Fibroblast of skin of scalp (primary cell): ENCODE measurements around the gene RGPD4.

Source experiments
- DNase-seq: peaks from one replicate; pipeline ENCODE4 v3.0.0-alpha.2; 2013

Gene RGPD4

DNA sequence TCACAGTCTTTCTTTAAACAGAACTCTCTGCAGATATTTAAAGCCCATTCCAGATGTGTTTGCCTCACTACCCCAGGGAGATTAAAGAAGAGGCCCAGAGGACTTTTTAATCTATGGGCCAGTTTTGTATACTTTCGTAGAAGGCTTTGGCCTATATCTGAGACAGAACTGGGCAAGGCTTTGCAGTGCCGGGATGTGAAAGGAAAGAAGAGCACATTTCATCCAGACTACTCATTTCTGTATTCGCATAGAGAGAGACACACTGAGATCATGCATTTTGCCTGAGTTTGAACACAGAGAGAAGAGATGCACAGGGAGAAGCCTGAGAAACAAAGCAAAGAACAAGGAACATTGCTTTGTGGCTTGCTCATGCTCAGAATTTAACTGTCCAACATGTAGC is 104.7 kb downstream of the RGPD4 start:
- peak; percentile 12 for DNase-seq

DNA sequence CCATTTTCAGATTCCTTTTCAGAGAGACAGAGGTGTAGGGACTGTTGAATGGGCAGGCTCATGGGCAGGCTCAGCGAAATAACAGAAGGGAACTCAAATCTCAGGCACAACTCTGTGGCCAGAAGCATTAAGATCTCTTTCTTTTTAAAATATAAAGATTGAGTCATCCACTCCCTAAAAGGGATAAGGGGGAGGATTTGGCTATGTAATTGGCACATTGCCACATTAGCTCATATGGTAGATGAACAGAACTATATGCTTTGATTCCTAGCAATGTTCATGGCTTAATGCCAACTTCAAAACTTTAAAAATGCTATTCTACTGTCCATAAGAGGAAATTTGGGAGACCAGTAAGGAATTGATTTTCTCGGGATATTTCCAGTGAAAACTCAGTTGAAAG is 105.8 kb downstream of the RGPD4 start:
- peak; percentile 89 for DNase-seq

DNA sequence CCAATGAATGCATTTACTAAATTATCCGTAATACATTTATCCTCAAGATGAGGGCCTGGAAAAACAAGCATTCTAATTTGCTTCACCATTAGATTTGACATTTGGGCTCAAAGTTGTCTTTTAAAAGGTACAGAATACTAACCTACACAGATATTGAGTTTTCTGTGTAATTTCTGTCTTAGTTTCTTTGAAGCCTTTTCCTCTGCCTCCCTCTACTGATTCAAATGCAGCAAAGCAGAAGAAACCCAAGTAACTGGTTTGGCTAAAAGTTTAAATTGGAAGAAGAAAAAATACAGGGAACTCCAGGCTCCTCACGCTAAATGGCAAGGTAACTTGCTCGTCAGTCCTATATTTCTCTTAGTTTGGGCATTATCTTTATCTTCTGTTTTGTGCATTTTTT is 106.3 kb downstream of the RGPD4 start:
- DNase-seq: peak; percentile 55

DNA sequence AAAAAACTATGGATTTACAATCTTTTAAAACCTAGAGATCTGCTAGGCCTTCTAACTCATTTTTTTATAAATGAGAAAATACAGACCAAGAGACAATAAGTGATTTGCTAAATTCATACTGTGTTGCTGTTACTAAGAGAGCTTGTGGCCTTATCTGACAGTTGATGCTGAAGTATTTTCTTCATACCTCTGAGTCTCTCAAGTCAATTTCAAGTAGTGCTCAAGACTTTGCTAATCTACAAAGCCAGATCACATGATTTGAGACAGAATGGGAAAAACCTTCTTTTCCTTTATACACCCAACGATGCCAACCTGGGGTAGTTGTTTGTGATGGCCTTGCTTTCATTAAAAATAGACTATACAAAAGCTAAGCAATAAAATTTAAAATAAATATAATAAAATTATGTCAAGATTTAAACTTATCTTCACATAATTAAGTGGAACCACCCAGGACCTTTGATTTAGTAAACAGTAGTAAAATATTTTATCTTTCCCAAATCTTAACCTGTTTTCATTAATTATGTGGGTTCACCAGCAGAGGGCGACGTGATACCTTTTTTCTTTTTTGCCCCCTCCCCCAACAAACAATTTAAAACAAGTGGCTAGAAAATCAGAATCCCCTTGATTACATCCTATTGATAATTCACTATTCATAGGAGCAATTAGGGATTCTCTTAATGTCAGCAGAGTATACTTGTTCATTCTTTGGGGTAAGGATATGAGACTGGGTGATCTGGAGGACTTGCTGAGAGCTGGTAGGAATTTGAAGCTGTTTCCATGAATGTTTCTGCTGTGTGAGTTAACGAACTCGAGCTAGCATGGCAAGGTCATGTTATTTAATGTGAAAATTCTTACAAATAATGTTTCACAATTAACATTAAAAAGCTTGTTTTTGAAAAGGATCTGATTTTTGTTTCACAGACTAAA is 110.0 kb downstream of the RGPD4 start:
- DNase-seq: no peak
